Measurements from ENCODE around the gene CD300LG.

The CD300LG gene

DNA sequence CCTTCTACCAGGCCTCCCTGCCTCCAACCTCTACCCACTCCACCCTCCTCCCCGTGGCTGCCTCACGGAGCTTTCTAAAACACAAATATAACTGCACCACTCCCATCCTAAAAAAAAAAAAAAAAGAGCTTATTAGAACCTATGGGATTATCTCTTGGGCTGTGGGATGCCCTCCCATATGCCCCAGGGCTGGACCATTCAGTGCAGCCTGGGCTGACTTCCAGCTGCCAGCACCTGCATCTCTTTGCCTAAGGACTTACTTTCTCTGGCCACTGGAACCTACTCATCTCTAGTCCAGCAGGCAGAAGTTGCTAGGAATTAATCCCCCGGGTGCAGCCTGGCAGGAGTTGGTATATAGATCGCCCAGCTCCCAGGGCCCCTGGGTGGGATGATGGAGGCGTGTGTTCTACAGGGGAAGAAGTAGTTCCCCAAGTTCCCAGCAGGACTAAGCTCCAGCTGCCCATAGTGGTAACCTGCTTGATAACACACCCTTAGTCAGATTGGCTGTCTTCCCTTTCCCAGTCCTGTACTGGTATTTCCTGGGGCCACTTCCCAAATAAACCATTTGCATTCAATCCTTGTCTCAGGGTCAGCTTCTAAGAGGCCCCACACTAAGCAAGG lies 24.3 kb upstream of the CD300LG start:
- no peaks in the 10 kb centered on the region for H3K9me3 ChIP-seq (ENCODE audit: insufficient read depth, low read length)
- no peak overlapping the region for H3K4me2 ChIP-seq (ENCODE audit: low read depth, low read length, poor library complexity, severe bottlenecking)
- H3F3A ChIP-seq (ENCODE audit: insufficient read depth): no peaks in the 10 kb centered on the region
- no peaks in the 10 kb centered on the region for H3K79me2 ChIP-seq (ENCODE audit: insufficient read depth, low read length)
- no peak overlapping the region for H3K27ac ChIP-seq (ENCODE audit: low read depth, low read length)
- no peaks in the 10 kb centered on the region for H3K36me3 ChIP-seq (ENCODE audit: low read length)
- no peak overlapping the region for H3K9ac ChIP-seq (ENCODE audit: low read length)
- no peak overlapping the region for H3K4me3 ChIP-seq (ENCODE audit: insufficient read depth, low read length, poor library complexity, severe bottlenecking)
- H3K9me2 ChIP-seq (replicated peaks; ENCODE audit: insufficient read depth, low read length): no peaks in the 10 kb centered on the region
- no peak for TF ChIP-seq CTCF (IDR thresholded peaks at IDR 0.05; ENCODE audit: insufficient read depth, low read length, poor library complexity, severe bottlenecking)
- no peak for TF ChIP-seq EZH2phosphoT487 (conservative IDR thresholded peaks at IDR 0.05; ENCODE audit: low read length)
- no peaks in the 10 kb centered on the region for H4K20me1 ChIP-seq (ENCODE audit: low read depth, low read length)
- H3K27me3 ChIP-seq (ENCODE audit: low read length): 0 out of 2 replicates have a peak, but pooled peaks cover 6% of the 10 kb centered on the region
- H2AFZ ChIP-seq (ENCODE audit: low read depth, low read length, severe bottlenecking): no peak overlapping the region

DNA sequence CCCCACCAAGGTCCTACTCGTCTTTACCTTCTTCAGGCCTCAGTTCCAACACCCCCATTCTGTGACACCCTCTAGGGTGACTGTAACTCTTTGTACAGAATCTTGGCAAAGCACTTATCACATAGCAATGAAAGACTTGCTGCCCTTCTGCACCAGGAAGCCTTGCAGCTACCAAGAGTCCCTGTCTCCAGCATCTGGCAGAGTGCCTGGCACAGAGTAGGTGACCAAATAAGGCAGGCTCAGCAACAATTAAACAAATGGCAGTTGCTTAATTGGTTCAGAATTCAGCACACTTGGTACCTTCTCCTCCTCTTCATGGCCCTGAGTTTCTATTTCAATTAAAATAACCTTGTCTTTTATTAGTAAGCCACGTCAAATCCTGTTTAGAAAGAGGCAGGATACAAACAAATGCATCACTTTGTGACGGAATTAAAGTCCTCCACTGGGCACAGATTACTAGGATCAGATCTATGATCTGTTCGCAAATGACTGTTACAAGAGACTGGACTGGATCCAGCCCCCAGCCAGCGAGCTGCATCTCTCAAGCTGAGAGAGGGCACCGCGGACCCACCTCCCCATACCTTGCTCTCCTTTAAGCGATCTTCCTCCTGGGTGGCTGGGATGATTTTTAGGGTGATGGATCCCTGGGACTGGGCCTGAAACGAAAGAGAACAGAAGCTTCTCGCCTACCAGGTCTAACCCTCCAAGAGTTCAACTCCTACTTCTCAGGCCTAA lies 23.5 kb upstream of the CD300LG start:
- Histone ChIP-seq H3K4me3 (ENCODE audit: insufficient read depth, low read length, poor library complexity, severe bottlenecking) (no peak overlapping the region), H3K36me3 (ENCODE audit: low read length) (no peaks in the 10 kb centered on the region), H3K9me2 (replicated peaks; ENCODE audit: insufficient read depth, low read length) (no peaks in the 10 kb centered on the region), H3K9me3 (ENCODE audit: insufficient read depth, low read length) (no peaks in the 10 kb centered on the region), H3K9ac (ENCODE audit: low read length) (no peak overlapping the region), H3K27me3 (ENCODE audit: low read length) (0 out of 2 replicates have a peak, but pooled peaks cover 6% of the 10 kb centered on the region), H4K20me1 (ENCODE audit: low read depth, low read length) (no peaks in the 10 kb centered on the region), H3K27ac (ENCODE audit: low read depth, low read length) (no peak overlapping the region), H3K4me2 (ENCODE audit: low read depth, low read length, poor library complexity, severe bottlenecking) (no peak overlapping the region), H2AFZ (ENCODE audit: low read depth, low read length, severe bottlenecking) (no peak overlapping the region), H3F3A (ENCODE audit: insufficient read depth) (no peaks in the 10 kb centered on the region), H3K79me2 (ENCODE audit: insufficient read depth, low read length) (no peaks in the 10 kb centered on the region)
- no peak for TF ChIP-seq CTCF (IDR thresholded peaks at IDR 0.05; ENCODE audit: insufficient read depth, low read length, poor library complexity, severe bottlenecking)
- TF ChIP-seq EZH2phosphoT487 (conservative IDR thresholded peaks at IDR 0.05; ENCODE audit: low read length): no peak

DNA sequence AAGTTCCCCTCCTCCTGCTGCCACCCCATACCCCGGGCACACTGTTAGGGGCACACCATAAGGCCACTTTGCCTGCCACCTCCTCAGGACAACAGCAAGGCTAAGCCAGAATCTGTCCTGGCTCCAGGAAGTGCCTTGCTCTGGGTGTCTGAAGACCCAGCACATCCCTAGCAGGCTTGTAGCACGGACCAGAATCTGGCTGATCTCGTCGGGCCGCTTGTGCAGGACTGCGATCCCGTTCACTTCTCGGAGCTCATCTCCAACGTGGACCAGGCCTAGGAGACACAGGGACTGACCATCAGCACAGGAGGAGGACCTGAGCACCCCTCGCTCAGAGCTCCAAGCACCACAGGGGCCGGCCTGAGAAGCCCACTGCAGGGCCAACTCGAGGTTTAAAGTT lies 21.4 kb upstream of the CD300LG start:
- 0 out of 2 replicates have a peak, but pooled peaks cover 6% of the 10 kb centered on the region for H3K27me3 ChIP-seq (ENCODE audit: low read length)
- no peaks in the 10 kb centered on the region for H3F3A ChIP-seq (ENCODE audit: insufficient read depth)
- no peak overlapping the region for H3K4me3 ChIP-seq (ENCODE audit: insufficient read depth, low read length, poor library complexity, severe bottlenecking)
- H3K4me2 ChIP-seq (ENCODE audit: low read depth, low read length, poor library complexity, severe bottlenecking): no peak overlapping the region
- H3K36me3 ChIP-seq (ENCODE audit: low read length): no peaks in the 10 kb centered on the region
- H4K20me1 ChIP-seq (ENCODE audit: low read depth, low read length): no peaks in the 10 kb centered on the region
- H3K79me2 ChIP-seq (ENCODE audit: insufficient read depth, low read length): no peaks in the 10 kb centered on the region
- TF ChIP-seq CTCF (IDR thresholded peaks at IDR 0.05; ENCODE audit: insufficient read depth, low read length, poor library complexity, severe bottlenecking): no peak
- TF ChIP-seq EZH2phosphoT487 (conservative IDR thresholded peaks at IDR 0.05; ENCODE audit: low read length): no peak
- H3K9ac ChIP-seq (ENCODE audit: low read length): no peak overlapping the region
- H3K9me3 ChIP-seq (ENCODE audit: insufficient read depth, low read length): no peaks in the 10 kb centered on the region
- no peak overlapping the region for H3K27ac ChIP-seq (ENCODE audit: low read depth, low read length)
- no peak overlapping the region for H2AFZ ChIP-seq (ENCODE audit: low read depth, low read length, severe bottlenecking)
- no peaks in the 10 kb centered on the region for H3K9me2 ChIP-seq (replicated peaks; ENCODE audit: insufficient read depth, low read length)
